Stimulated activated CD8-positive, alpha-beta memory T cell treated with anti-CD3 and anti-CD28 coated beads, Interleukin-7, amount 100 ng/mL, for 48 hours (primary cell): ENCODE measurements around the gene ZNF764.
"Not testable (repeated sequence)": the region's sequence is repeated elsewhere in the genome, so short reads cannot be mapped to it uniquely, and the experiment has no call there.

Experiments
- DNase-seq, 2 donors: peaks; one replicate each; pipeline ENCODE4 v3.0.0-alpha.2; 2020; ENCODE audit warnings: low read depth in 1 of 2; ENCODE audit errors: extremely low read depth in 1 of 2

Gene ZNF764

DNA sequence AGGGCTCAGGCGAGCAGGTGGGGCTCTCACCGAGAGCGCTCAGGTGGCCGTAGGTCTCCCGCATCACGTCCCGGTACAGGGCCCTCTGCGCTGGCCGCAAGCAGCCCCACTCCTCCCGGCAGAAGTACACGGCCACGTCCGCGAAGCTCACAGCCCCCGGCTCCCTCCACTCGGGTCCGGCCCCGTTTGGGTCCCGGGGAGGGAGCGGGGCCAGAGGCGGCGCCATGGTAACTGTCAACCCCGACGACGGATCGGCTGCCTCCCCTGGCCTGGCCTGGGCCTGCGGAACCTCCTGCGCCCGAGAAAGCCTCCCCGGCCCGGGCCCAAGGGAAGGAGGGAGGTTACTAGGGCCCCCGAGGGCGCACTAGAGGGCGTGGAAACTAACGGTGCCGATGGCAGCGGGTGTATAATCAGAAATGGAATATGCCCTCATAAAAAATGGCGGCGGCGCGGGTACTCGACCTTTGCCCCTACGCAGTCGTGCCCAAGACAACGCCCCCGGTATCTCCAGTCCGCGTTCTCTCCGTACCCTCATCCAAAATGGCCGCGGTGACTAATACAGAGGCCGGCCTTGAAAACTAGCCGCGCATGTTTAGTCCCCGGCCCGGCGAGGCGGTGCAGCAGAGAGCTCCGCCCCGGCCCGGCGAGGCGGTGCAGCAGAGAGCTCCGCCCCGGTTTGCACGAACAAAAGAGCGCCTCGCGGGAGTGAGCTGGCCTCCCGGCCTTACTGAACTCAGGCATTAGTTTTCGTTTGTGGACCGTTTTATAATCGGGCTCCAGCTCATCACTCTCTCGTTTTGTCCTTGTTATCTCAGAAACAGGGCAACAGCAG is at the start of gene ZNF764:
Gene ZNF764, minus strand, starts transcription at position 418 of the 832 bp plus-strand sequence. Its CDS starts 192 bp downstream, at position 226.
- peak; percentile 96 to 98 for DNase-seq

GRCh38 chr16:30606004-30606403 is 47.8 kb upstream of the ZNF764 start:
- no peak for DNase-seq

GRCh38 chr16:30605158-30605557 is 47.0 kb upstream of the ZNF764 start:
- no peak for DNase-seq

- no peak for DNase-seq
These were observed 46.3 kb upstream of the ZNF764 start for GRCh38 chr16:30604316-30604947.

- DNase-seq, result no peak
These were observed 45.8 kb upstream of the ZNF764 start for GRCh38 chr16:30603945-30604315.

- DNase-seq, result no peak
These were observed 44.6 kb upstream of the ZNF764 start for GRCh38 chr16:30602616-30603277.

- no peak for DNase-seq
These were observed 43.8 kb upstream of the ZNF764 start for GRCh38 chr16:30601966-30602365.

DNA sequence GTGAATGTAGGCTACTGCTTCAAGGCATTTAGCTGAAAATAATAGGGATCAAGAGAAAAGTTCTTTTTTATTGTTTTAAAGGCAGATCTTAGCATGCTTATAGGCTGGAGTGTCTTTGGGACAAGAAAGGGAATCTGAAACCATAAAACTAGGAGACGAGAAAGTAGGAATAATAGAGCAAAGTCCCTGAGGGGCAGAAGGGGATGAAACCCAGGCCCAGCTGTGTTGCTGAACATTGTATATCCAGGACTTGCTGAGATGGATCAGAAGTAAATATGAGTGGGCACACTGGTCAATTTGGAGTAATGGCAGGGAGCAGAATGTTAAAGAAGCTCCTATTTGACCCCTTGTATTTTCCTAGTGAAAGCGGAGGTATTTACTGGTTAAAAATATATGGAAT is 42.8 kb upstream of the ZNF764 start:
- DNase-seq, result no peak

- DNase-seq, result no peak
These were observed 42.0 kb upstream of the ZNF764 start for GRCh38 chr16:30600215-30600614.

DNA sequence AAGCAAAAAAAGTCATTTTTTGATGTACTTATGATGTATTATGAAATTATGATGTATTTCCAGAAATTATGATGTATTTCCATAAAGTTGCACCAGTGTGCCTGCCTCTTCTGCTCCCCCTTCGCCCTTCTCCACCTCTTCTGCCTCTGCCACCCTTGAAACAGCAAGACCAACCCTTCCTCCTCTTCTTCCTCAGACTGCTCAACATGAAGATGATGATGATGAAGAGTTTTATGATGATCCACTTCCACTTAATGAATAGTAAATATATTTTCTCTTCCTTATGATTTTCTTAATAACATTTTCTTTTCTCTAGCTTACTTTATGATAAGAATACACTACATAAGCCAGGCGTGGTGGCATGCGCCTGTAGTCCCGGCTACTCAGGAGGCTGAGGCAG is 34.7 kb upstream of the ZNF764 start:
- DNase-seq, result no peak

GRCh38 chr16:30590869-30591268 is 32.7 kb upstream of the ZNF764 start:
- not testable (repeated sequence) for DNase-seq

DNA sequence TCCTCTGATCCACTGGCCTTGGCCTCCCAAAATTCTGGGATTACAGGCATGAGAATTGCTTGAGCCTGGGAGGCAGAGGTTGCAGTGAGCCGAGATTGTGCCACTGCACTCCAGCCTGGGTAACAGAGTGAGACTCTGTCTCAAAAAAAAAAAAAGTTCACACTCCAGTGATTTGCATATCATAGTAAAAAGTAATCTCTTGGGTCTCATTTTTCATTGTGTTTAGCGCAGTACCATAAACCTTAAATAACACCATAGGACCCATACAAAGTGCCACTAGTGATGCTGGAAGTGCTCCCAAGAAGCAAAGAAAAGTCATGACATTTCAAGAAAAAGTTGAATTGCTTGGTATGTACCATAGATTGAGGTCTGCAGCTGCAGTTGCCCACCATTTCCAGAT is 31.4 kb upstream of the ZNF764 start:
- DNase-seq, result not testable (repeated sequence)

- DNase-seq, result no peak
These were observed 30.5 kb upstream of the ZNF764 start for GRCh38 chr16:30588651-30589050.

- DNase-seq, result peak; percentile 74 to 94
These were observed 27.4 kb upstream of the ZNF764 start, which contains the start of gene ZNF785 for GRCh38 chr16:30585400-30586191. Gene ZNF785, minus strand, starts transcription at chr16:30585697. Its CDS starts 86 bp downstream, at chr16:30585611.

GRCh38 chr16:30585022-30585399 is 26.8 kb upstream of the ZNF764 start:
- no peak for DNase-seq

DNA sequence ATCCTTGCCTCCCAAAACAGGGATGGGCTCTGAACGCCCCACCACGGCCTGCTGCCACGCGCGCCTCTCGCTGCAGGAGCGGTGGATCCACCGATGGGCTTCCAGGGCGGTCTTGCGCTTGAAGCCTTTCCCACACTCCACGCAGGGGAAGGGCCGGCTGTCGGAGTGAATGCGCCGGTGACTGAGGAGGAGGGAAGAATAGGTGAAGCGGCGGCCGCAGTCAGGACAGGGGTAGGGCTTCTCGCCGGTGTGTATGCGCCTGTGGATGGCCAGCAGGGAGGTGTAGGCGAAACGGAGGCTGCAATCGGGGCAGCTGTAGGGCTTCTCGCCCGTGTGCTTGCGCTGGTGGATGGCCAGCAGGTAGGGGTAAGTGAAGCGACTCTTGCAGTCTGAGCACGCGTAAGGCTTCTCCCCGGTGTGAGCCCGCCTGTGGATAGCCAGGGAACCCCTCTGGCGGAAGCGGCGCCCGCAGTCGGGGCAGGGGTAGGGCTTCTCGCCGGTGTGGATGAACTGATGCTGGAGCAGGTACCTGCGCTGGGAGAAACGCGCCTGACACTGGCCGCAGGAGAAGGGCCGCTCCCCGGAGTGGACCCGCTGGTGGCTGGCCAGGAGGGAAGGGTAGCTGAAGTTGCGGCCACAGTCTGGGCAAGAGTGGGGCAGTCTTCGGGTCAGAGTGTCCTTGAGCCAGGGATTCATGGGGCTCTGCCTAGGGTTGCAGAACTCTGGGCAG is 24.6 kb upstream of the ZNF764 start:
- no peak for DNase-seq

DNA sequence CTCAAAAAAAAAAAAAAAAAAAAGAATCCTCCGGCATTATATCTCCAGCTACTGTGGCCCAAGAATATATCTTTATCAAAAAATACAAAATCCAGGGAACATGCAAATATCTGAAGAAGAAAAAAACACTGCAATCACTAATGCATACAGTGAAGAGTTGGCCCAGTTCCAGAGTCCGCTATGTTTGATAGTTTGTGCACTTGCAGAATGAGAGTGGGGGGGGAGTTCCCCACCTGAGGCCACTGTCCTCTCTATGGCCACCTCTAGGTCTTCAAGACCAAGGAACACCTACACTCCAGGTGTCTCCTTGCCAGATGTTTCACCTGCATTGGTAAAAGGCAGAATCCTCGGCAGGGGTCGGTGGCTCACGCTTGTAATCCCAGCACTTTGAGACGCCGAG is 23.3 kb upstream of the ZNF764 start:
- DNase-seq, result no peak

DNA sequence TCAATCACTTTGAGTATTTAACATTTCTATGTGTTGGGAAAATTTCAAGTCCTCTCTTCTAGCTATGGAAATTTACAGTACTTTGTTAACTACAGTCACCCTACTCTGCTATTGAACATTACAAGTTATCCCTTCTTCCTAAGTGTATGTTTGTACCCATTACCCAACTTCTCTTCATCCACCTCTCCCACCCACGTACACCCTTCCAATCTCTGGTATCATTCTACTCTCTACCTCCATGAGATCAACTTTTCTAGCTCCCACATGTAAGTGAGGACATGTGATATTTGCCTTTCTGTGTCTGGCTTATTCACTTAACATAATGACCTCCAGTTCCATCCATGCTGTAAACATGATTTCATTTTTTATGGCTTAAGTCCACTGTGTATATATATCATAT is 16.5 kb upstream of the ZNF764 start:
- no peak for DNase-seq

GRCh38 chr16:30571445-30572322 is 13.5 kb upstream of the ZNF764 start, which contains the start of gene ZNF688:
Gene ZNF688, minus strand, starts transcription at chr16:30571714. Its CDS starts 85 bp downstream, at chr16:30571629.
- DNase-seq, result peak; percentile 75 to 91
